ENCODE data around the gene SND1.

DNA sequence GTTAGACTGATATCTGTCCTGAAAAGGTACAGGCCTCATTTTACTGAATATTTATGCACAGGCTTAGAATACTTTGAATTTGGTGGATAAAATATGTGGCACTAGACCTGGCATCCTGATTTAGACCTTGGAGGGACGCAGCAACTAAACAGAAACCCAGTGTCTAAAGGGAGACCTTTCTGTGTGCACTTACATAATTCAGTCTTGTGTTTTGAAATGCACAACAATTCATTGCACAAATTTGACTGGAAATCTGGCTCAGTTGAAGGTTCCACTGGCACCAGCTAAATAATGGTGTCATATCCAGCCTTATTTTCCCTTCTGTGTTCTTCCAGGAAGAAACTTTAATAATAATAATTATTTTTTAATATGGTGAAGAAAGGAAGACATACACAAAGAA is 142.1 kb downstream of the SND1 start:
- TF ChIP-seq, protein P1, sequence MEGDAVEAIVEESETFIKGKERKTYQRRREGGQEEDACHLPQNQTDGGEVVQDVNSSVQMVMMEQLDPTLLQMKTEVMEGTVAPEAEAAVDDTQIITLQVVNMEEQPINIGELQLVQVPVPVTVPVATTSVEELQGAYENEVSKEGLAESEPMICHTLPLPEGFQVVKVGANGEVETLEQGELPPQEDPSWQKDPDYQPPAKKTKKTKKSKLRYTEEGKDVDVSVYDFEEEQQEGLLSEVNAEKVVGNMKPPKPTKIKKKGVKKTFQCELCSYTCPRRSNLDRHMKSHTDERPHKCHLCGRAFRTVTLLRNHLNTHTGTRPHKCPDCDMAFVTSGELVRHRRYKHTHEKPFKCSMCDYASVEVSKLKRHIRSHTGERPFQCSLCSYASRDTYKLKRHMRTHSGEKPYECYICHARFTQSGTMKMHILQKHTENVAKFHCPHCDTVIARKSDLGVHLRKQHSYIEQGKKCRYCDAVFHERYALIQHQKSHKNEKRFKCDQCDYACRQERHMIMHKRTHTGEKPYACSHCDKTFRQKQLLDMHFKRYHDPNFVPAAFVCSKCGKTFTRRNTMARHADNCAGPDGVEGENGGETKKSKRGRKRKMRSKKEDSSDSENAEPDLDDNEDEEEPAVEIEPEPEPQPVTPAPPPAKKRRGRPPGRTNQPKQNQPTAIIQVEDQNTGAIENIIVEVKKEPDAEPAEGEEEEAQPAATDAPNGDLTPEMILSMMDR (conservative IDR thresholded peaks at IDR 0.05 in 1 of 2, IDR thresholded peaks at IDR 0.05 in 1 of 2; ENCODE audit: extremely low read depth in 1 of 2, insufficient read depth in 1 of 2, low read depth in 1 of 2, low read length in 2 of 2): no peak
- TF ChIP-seq EZH2 (IDR thresholded peaks at IDR 0.05; ENCODE audit: borderline replicate concordance, low read length): no peak

Data from mammary epithelial cell (primary cell).